H1 (cell line): ENCODE results near the gene GUCY1A1. TPM values are rescaled to one million over a fixed set of nuclear protein-coding genes. Genes with fewer than 3 reads are reported as not detected.

Experiments
- CTCF ChIA-PET: fragments of 300-600 bp; sonication (Branson Sonifier 250); formaldehyde crosslinking; loops from one replicate; lab custom pipeline; 2021; ENCODE audit not compliant: partially characterized antibody; lab: Charles Lee
- POLR2A ChIA-PET: fragments of 300-600 bp; sonication (Branson Sonifier 250); formaldehyde crosslinking; loops from one replicate; lab custom pipeline; 2021; ENCODE audit warnings: inconsistent platforms; ENCODE audit not compliant: partially characterized antibody; lab: Charles Lee
- DNase-seq, 2 experiments: peaks; one replicate each; pipeline versions ENCODE4 v3.0.0 to v3.0.0-alpha.2; 2010 to 2022; ENCODE audit warnings: low spot score in 2 of 2, low read depth in 1 of 2, mixed read lengths in 1 of 2
- FAIRE-seq: peaks from 2 replicates; lab custom pipeline; 2011; peaks lifted over from hg19 to GRCh38; lab: Jason Lieb, UNC
- H2AFZ ChIP-seq: 2 replicates; pipeline ENCODE4 v1.8.1; 2012; ENCODE audit warnings: low read length, inconsistent platforms
- H2AK5ac ChIP-seq: 2 replicates; pipeline ENCODE4 v1.6.1; 2013; ENCODE audit warnings: low read depth, low read length
- H2BK120ac ChIP-seq: replicated peaks from 2 replicates; pipeline ENCODE3; 2013; ENCODE audit warnings: low read depth, low read length, inconsistent platforms
- H2BK12ac ChIP-seq: 2 replicates; pipeline ENCODE4 v1.6.1; 2013; ENCODE audit warnings: low read depth, low read length
- H2BK15ac ChIP-seq: 2 replicates; pipeline ENCODE4 v1.6.1; 2013; ENCODE audit warnings: low read length
- H2BK20ac ChIP-seq: 2 replicates; pipeline ENCODE4 v1.6.1; 2013; ENCODE audit warnings: low read length
- H2BK5ac ChIP-seq: 2 replicates; pipeline ENCODE4 v1.6.1; 2013; ENCODE audit warnings: low read depth, low read length
- H3K14ac ChIP-seq: 2 replicates; pipeline ENCODE4 v1.6.1; 2013; ENCODE audit warnings: inconsistent platforms; ENCODE audit not compliant: insufficient read length
- H3K18ac ChIP-seq: 2 replicates; pipeline ENCODE4 v1.6.1; 2013; ENCODE audit warnings: low read length; ENCODE audit errors: extremely low read depth
- H3K23ac ChIP-seq: 2 replicates; pipeline ENCODE4 v1.6.1; 2013; ENCODE audit warnings: inconsistent platforms; ENCODE audit not compliant: insufficient read length
- H3K23me2 ChIP-seq: 2 replicates; pipeline ENCODE4 v1.6.1; 2013; ENCODE audit warnings: low read depth, low read length
- H3K27ac ChIP-seq: 2 replicates; pipeline ENCODE4 v1.6.1; 2011; ENCODE audit warnings: low read depth, low read length, inconsistent platforms
- H3K27me3 ChIP-seq, 4 experiments: replicated peaks in 1 of 4; 1 replicate in 1 of 4; 2 replicates in 3 of 4; pipeline versions ENCODE4 v1.6.1 to v1.8.1; 2011 to 2013; ENCODE audit warnings: low read length in 3 of 4, mild to moderate bottlenecking in 3 of 4, inconsistent platforms in 2 of 4, mixed read lengths in 2 of 4, moderate library complexity in 1 of 4; ENCODE audit not compliant: control insufficient read depth in 3 of 4, insufficient read depth in 3 of 4; ENCODE audit errors: extremely low read depth in 1 of 4
- H3K36me3 ChIP-seq, 4 experiments: 2 replicates each; pipeline versions ENCODE4 v1.6.1 to v1.8.1; 2011 to 2013; ENCODE audit warnings: mild to moderate bottlenecking in 4 of 4, low read length in 3 of 4, moderate library complexity in 2 of 4, control low read depth in 1 of 4, inconsistent platforms in 1 of 4; ENCODE audit not compliant: insufficient read depth in 4 of 4, control insufficient read depth in 2 of 4
- H3K4ac ChIP-seq: replicated peaks from 2 replicates; pipeline ENCODE3; 2013; ENCODE audit warnings: low read length, low read depth, mixed read lengths, inconsistent platforms; ENCODE audit not compliant: insufficient read length
- H3K4me1 ChIP-seq, 4 experiments: replicated peaks in 1 of 4; 1 replicate in 1 of 4; 2 replicates in 3 of 4; pipeline versions ENCODE4 v1.6.1 to v1.8.1; 2011 to 2013; ENCODE audit warnings: low read length in 3 of 4, inconsistent platforms in 2 of 4, mixed read lengths in 1 of 4; ENCODE audit not compliant: insufficient read depth in 4 of 4, control insufficient read depth in 3 of 4
- H3K4me2 ChIP-seq, 2 experiments: 2 replicates each; pipeline versions ENCODE4 v1.6.1 to v1.8.1; 2011 to 2013; ENCODE audit warnings: low read depth in 2 of 2, low read length in 2 of 2, control low read depth in 1 of 2, inconsistent platforms in 1 of 2, mild to moderate bottlenecking in 1 of 2; ENCODE audit not compliant: insufficient read depth in 1 of 2
- H3K4me3 ChIP-seq, 4 experiments: fragments of 200-600, 300-600 bp in 1 of 4; sonication (generic), shearing (Covaris generic), sonication (Bioruptor Twin) in 1 of 4; 2 replicates each; pipeline versions ENCODE4 v1.5.1 to v1.8.1; 2011 to 2016; ENCODE audit warnings: low read length in 4 of 4, low read depth in 3 of 4, control low read depth in 2 of 4, inconsistent platforms in 2 of 4, mild to moderate bottlenecking in 2 of 4, mixed read lengths in 1 of 4, moderate library complexity in 1 of 4; ENCODE audit not compliant: insufficient read depth in 2 of 4; ENCODE audit errors: extremely low read depth in 1 of 4
- H3K56ac ChIP-seq: replicated peaks from 2 replicates; pipeline ENCODE3; 2013; ENCODE audit warnings: low read depth, mild to moderate bottlenecking, mixed read lengths, low read length, inconsistent platforms; ENCODE audit not compliant: insufficient read length
- H3K79me1 ChIP-seq: 2 replicates; pipeline ENCODE4 v1.6.1; 2013; ENCODE audit warnings: low read depth, low read length, control low read depth
- H3K79me2 ChIP-seq, 2 experiments: 2 replicates each; pipeline versions ENCODE4 v1.6.1 to v1.8.1; 2012 to 2013; ENCODE audit warnings: low read length in 2 of 2, mild to moderate bottlenecking in 2 of 2, inconsistent platforms in 1 of 2; ENCODE audit not compliant: insufficient read depth in 2 of 2, control insufficient read depth in 1 of 2
- H3K9ac ChIP-seq, 4 experiments: replicated peaks in 1 of 4; 1 replicate in 1 of 4; 2 replicates in 3 of 4; pipeline versions ENCODE4 v1.6.1 to v1.8.1; 2011 to 2013; ENCODE audit warnings: low read depth in 3 of 4, low read length in 3 of 4, control low read depth in 2 of 4, mild to moderate bottlenecking in 2 of 4, moderate library complexity in 2 of 4, inconsistent platforms in 1 of 4; ENCODE audit errors: extremely low read depth in 1 of 4
- H3K9me3 ChIP-seq, 2 experiments: 2 replicates each; pipeline versions ENCODE4 v1.6.1 to v1.8.1; 2012 to 2013; ENCODE audit warnings: mild to moderate bottlenecking in 2 of 2, moderate library complexity in 2 of 2, control low read depth in 1 of 2, inconsistent platforms in 1 of 2, low read depth in 1 of 2, low read length in 1 of 2, mixed read lengths in 1 of 2; ENCODE audit not compliant: insufficient read depth in 2 of 2
- H4K20me1 ChIP-seq, 2 experiments: replicated peaks in 1 of 2; 2 replicates each; pipeline versions ENCODE3 to v1.8.1; 2011 to 2013; ENCODE audit warnings: inconsistent platforms in 2 of 2, low read length in 2 of 2, mild to moderate bottlenecking in 1 of 2; ENCODE audit not compliant: insufficient read depth in 2 of 2, control insufficient read depth in 1 of 2
- H4K5ac ChIP-seq: 2 replicates; pipeline ENCODE4 v1.6.1; 2013; ENCODE audit warnings: low read length, low read depth, mixed read lengths, inconsistent platforms; ENCODE audit not compliant: insufficient read length
- H4K8ac ChIP-seq: 2 replicates; pipeline ENCODE4 v1.8.0; 2013; ENCODE audit warnings: mild to moderate bottlenecking, moderate library complexity, low read length, inconsistent platforms; ENCODE audit not compliant: insufficient read depth; ENCODE audit errors: extremely low read depth
- H4K91ac ChIP-seq: replicated peaks from 2 replicates; pipeline ENCODE3; 2013; ENCODE audit warnings: low read length, mixed read lengths, inconsistent platforms; ENCODE audit not compliant: insufficient read length
- ASH2L ChIP-seq: fragments of 200-600, 300-600 bp; sonication (generic); IDR thresholded peaks from one replicate; pipeline ENCODE4 v1.7.1; 2017; ENCODE audit warnings: low read length
- EGR1 ChIP-seq: IDR thresholded peaks from 2 replicates; pipeline ENCODE4 v1.6.1; 2011; ENCODE audit warnings: low read depth, low read length, borderline replicate concordance
- GABPA ChIP-seq: IDR thresholded peaks from 2 replicates; pipeline ENCODE4 v1.6.1; 2011; ENCODE audit warnings: mild to moderate bottlenecking, low read length, moderate library complexity, borderline replicate concordance; ENCODE audit not compliant: insufficient read depth
- KDM1A ChIP-seq: fragments of 200-600, 300-600 bp; sonication (generic); IDR thresholded peaks from 2 replicates; pipeline ENCODE4 v1.7.1; 2016; ENCODE audit warnings: mild to moderate bottlenecking, low read length, borderline replicate concordance
- KDM4A ChIP-seq: IDR thresholded peaks from one replicate; pipeline ENCODE4 v1.7.1; 2012; ENCODE audit warnings: low read depth, mild to moderate bottlenecking, moderate library complexity, low read length, inconsistent platforms; ENCODE audit not compliant: severe bottlenecking
- NANOG ChIP-seq: IDR thresholded peaks from 2 replicates; pipeline ENCODE4 v1.6.1; 2011; ENCODE audit warnings: low read length, low read depth, mild to moderate bottlenecking, inconsistent platforms; ENCODE audit not compliant: insufficient read depth, poor library complexity, severe bottlenecking
- POU5F1 ChIP-seq: IDR thresholded peaks from 2 replicates; pipeline ENCODE4 v1.6.1; 2011; ENCODE audit warnings: low read depth, mild to moderate bottlenecking, low read length, moderate library complexity
- RAD21 ChIP-seq, 2 experiments: IDR thresholded peaks in 1 of 2; conservative IDR thresholded peaks in 1 of 2; 2 replicates each; pipeline ENCODE4 v1.6.1; 2011; ENCODE audit warnings: low read depth in 2 of 2, low read length in 2 of 2, improper control_type of control experiment in 1 of 2, inconsistent platforms in 1 of 2, mild to moderate bottlenecking in 1 of 2, moderate library complexity in 1 of 2
- RNF2 ChIP-seq: fragments of 200-900, 300-1000 bp; sonication (generic); IDR thresholded peaks from 2 replicates; pipeline ENCODE4 v1.7.1; 2016; ENCODE audit warnings: borderline replicate concordance, low read depth, mild to moderate bottlenecking, antibody characterized with exemption, low read length; ENCODE audit not compliant: poor library complexity, severe bottlenecking; ENCODE audit errors: missing control alignments
- RXRA ChIP-seq: IDR thresholded peaks from 2 replicates; pipeline ENCODE4 v1.6.1; 2011; ENCODE audit warnings: low read depth, mild to moderate bottlenecking, low read length, moderate library complexity; ENCODE audit not compliant: insufficient read depth
- SP1 ChIP-seq: IDR thresholded peaks from 2 replicates; pipeline ENCODE4 v1.6.1; 2011; ENCODE audit warnings: low read depth, low read length
- SRF ChIP-seq: IDR thresholded peaks from 2 replicates; pipeline ENCODE4 v1.6.1; 2011; ENCODE audit warnings: mild to moderate bottlenecking, low read depth, low read length, moderate library complexity
- YY1 ChIP-seq: IDR thresholded peaks from 2 replicates; pipeline ENCODE4 v1.6.1; 2011; ENCODE audit warnings: low read depth, mild to moderate bottlenecking, low read length
- WGBS, 2 experiments: shearing (Covaris generic) in 1 of 2; methylation state at CpG; one replicate each; pipeline versions ENCODE4 v1.1.6 to v1.1.7; 2013 to 2015; ENCODE audit warnings: low lambda C conversion rate in 2 of 2, mixed read lengths in 2 of 2, inconsistent platforms in 1 of 2, low coverage in 1 of 2, missing lambda C conversion rate in 1 of 2; ENCODE audit not compliant: insufficient replicate concordance in 2 of 2, insufficient coverage in 1 of 2, insufficient read length in 1 of 2; ENCODE audit errors: extremely low coverage in 1 of 2, missing lambda C conversion rate in 1 of 2; 5-methylcytosine and 5-hydroxymethylcytosine counted together
- polyA plus RNA-seq, 7 experiments: library from polyadenylated mRNA; depleted of rRNA in 3 of 7; stranded (reverse) in 5 of 7; unstranded in 2 of 7; fragments of >200 nt in 5 of 7; fragments of 200-250 nt in 2 of 7; gene quantifications; 1 replicate in 5 of 7; 2 replicates in 1 of 7; 4 replicates in 1 of 7; pipeline versions ENCODE4 v1.2.1 to v1.2.3, GENCODE V29; 2011 to 2013; ENCODE audit warnings: missing spikeins in 2 of 7, mixed read lengths in 2 of 7
- total RNA-seq: library from RNA; stranded (reverse); fragmentation: NEBNext Ultra II Directional; extraction: Animal tissue kit (Norgen Biotek cat#: 25700); gene quantifications from 2 replicates; pipeline ENCODE4 v1.2.1, GENCODE V29; 2021

The GUCY1A1 gene
- total and polyA plus RNA-seq, 2 of the 8 experiments (the other 6 are each of a cell fraction or from before 2014, with no cell fraction given), result not detected

- H3K4me2 ChIP-seq, result no peak overlapping the region
- H2AK5ac ChIP-seq, result no peak overlapping the region
- H3K18ac ChIP-seq, result no peak overlapping the region
- FAIRE-seq (no peak), DNase-seq (no peak)
- no peak overlapping the region; the same call in 1 of the 2 replicates for H2AFZ ChIP-seq
- no peaks in the 10 kb centered on the region for H3K27me3 ChIP-seq
- ChIA-PET CTCF (no interaction called here), POLR2A (no interaction called here)
- no peak overlapping the region for H3K23ac ChIP-seq
- no peaks in the 10 kb centered on the region for H3K79me2 ChIP-seq
- no peak overlapping the region for H3K9ac ChIP-seq
- H4K20me1 ChIP-seq, result no peaks in the 10 kb centered on the region
- no peak overlapping the region for H2BK15ac ChIP-seq
- H2BK120ac ChIP-seq, result no peak overlapping the region
- no peaks in the 10 kb centered on the region for H3K4me1 ChIP-seq
- 82% methylated on average over 5 of the region's 5 CpGs; no CpG with 5 or more reads in 1 of the 2 experiments for WGBS, 2 experiments
- no peak overlapping the region for H3K4ac ChIP-seq
- no peak overlapping the region for H2BK20ac ChIP-seq
- no peak overlapping the region for H4K91ac ChIP-seq
- no peak overlapping the region for H3K4me3 ChIP-seq
- no peaks in the 10 kb centered on the region; the same call in 1 of the 2 replicates for H3K23me2 ChIP-seq
- H2BK12ac ChIP-seq, result no peak overlapping the region
- H3K36me3 ChIP-seq, result no peaks in the 10 kb centered on the region
- no peak overlapping the region for H4K5ac ChIP-seq
- no peak overlapping the region for H3K14ac ChIP-seq
- H4K8ac ChIP-seq, result no peak overlapping the region
- no peaks in the 10 kb centered on the region for H3K79me1 ChIP-seq
- H3K27ac ChIP-seq, result no peak overlapping the region
- H3K56ac ChIP-seq, result no peak overlapping the region
- no peak overlapping the region for H2BK5ac ChIP-seq
- no peaks in the 10 kb centered on the region for H3K9me3 ChIP-seq
- TF ChIP-seq POU5F1, result no peak
- TF ChIP-seq RAD21 (IDR thresholded peaks at IDR 0.05 in 1 of 2, conservative IDR thresholded peaks at IDR 0.05 in 1 of 2; ENCODE audit: low read depth in 2 of 2, low read length in 2 of 2), result no peak
- no peak for TF ChIP-seq YY1
- no peak for TF ChIP-seq ASH2L
- no peak for TF ChIP-seq KDM1A
- no peak for TF ChIP-seq RXRA
- no peak for TF ChIP-seq RNF2
- no peak for TF ChIP-seq NANOG
- TF ChIP-seq SRF, result no peak
- no peak for TF ChIP-seq SP1
- no peak for TF ChIP-seq EGR1
- no peak for TF ChIP-seq KDM4A
- no peak for TF ChIP-seq GABPA
These were observed 84.9 kb downstream of the GUCY1A1 start for GRCh38 chr4:155751569-155751968.
